Measurements from ENCODE around the gene LINC00305.

The LINC00305 gene

GRCh38 chr18:64127172-64127571, 21.7 kb downstream of the LINC00305 start:
- no peak for ATAC-seq

GRCh38 chr18:64119916-64120315, 29.0 kb downstream of the LINC00305 start:
- no peak for TF ChIP-seq ZFP30 (CRISPR knock-in tag; IDR thresholded peaks at IDR 0.05)
- TF ChIP-seq ISL1 (CRISPR knock-in tag; IDR thresholded peaks at IDR 0.05): no peak
- TF ChIP-seq ZFP3 (CRISPR knock-in tag; IDR thresholded peaks at IDR 0.05): no peak
- no peak for TF ChIP-seq TCF4 (CRISPR knock-in tag; IDR thresholded peaks at IDR 0.05; ENCODE audit: borderline replicate concordance)
- no peak for TF ChIP-seq ESRRG (CRISPR knock-in tag; IDR thresholded peaks at IDR 0.05)
- TF ChIP-seq ZNF70 (CRISPR knock-in tag; IDR thresholded peaks at IDR 0.05): no peak
- no peak for TF ChIP-seq PATZ1 (CRISPR knock-in tag; IDR thresholded peaks at IDR 0.05; ENCODE audit: borderline replicate concordance)
- no peak for TF ChIP-seq CREB5 (CRISPR knock-in tag; IDR thresholded peaks at IDR 0.05; ENCODE audit: low read depth)
- no peak for TF ChIP-seq ZC3H10 (CRISPR knock-in tag; IDR thresholded peaks at IDR 0.05)
- no peak for TF ChIP-seq ARNTL (CRISPR knock-in tag; IDR thresholded peaks at IDR 0.05; ENCODE audit: borderline replicate concordance, low read depth)
- TF ChIP-seq RARB (CRISPR knock-in tag; IDR thresholded peaks at IDR 0.05): no peak
- no peak for TF ChIP-seq SNAI2 (CRISPR knock-in tag; IDR thresholded peaks at IDR 0.05)
- TF ChIP-seq CSDC2 (CRISPR knock-in tag; IDR thresholded peaks at IDR 0.05): no peak
- TF ChIP-seq BACH2 (CRISPR knock-in tag; IDR thresholded peaks at IDR 0.05; ENCODE audit: borderline replicate concordance): no peak
- TF ChIP-seq CSRNP3 (CRISPR knock-in tag; IDR thresholded peaks at IDR 0.05): no peak
- ATAC-seq: no peak

More at GRCh38 chr18:64127172-64127571, 21.7 kb downstream of the LINC00305 start:
- TF ChIP-seq ZNF70 (CRISPR knock-in tag; IDR thresholded peaks at IDR 0.05) (no peak), PATZ1 (CRISPR knock-in tag; IDR thresholded peaks at IDR 0.05; ENCODE audit: borderline replicate concordance) (no peak), BACH2 (CRISPR knock-in tag; IDR thresholded peaks at IDR 0.05; ENCODE audit: borderline replicate concordance) (no peak), TCF4 (CRISPR knock-in tag; IDR thresholded peaks at IDR 0.05; ENCODE audit: borderline replicate concordance) (no peak), ZFP3 (CRISPR knock-in tag; IDR thresholded peaks at IDR 0.05) (no peak)

GRCh38 chr18:64118406-64118805, 30.5 kb downstream of the LINC00305 start:
- TF ChIP-seq GLIS3 (CRISPR knock-in tag; IDR thresholded peaks at IDR 0.05) (no peak), CSRNP3 (CRISPR knock-in tag; IDR thresholded peaks at IDR 0.05) (no peak), TSHZ2 (CRISPR knock-in tag; IDR thresholded peaks at IDR 0.05) (no peak), BACH2 (CRISPR knock-in tag; IDR thresholded peaks at IDR 0.05; ENCODE audit: borderline replicate concordance) (no peak), RARB (CRISPR knock-in tag; IDR thresholded peaks at IDR 0.05) (no peak)
- ATAC-seq: no peak
